ENCODE measurements around the gene CCNI2. TPM values are rescaled to one million over a fixed set of nuclear protein-coding genes. Genes with fewer than 3 reads are reported as not detected.

The CCNI2 gene
- total RNA-seq (2014; rRNA removed; shearing (Covaris generic)), result 7.3 and 8.8 TPM in 2 replicates

DNA sequence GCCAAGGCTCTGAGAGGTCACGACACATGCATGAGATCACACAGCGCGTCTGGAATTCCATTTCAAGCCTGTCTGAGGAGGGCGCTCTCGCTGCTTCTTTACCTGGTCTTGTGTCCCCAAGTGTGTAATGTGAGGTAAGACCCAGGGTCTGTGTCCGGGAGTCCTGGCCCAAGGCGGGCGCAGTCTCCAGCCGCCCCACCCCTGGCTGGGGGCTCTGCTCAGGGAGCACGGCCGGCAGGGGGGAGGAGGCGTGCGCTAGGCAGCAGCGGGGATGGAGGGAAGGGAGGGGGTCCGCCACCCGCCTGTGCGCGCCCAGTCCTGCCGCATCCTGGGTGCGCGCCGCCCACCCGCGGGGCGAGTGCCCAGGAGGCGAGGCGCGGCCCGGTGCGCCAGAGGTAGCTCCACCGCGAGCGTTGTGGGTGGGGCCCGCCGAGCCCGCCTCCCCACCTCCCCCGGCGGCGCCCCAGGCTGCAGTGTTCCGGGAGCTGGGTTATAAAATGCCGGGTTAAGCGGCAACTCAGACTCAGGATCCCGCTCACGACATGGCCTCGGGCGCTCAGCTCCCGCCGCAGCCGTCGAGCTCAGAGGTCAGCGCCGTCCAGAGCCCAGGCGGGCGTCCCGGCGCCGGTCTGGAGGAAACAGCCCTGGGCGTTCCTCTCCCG is at the start of gene CCNI2:
Gene CCNI2 (plus strand): TSS at position 473 of the 662 bp plus-strand sequence. CDS start 70 bp downstream, at position 543.
- DNase-seq (ENCODE audit: low spot score), result peak; percentile 80

DNA sequence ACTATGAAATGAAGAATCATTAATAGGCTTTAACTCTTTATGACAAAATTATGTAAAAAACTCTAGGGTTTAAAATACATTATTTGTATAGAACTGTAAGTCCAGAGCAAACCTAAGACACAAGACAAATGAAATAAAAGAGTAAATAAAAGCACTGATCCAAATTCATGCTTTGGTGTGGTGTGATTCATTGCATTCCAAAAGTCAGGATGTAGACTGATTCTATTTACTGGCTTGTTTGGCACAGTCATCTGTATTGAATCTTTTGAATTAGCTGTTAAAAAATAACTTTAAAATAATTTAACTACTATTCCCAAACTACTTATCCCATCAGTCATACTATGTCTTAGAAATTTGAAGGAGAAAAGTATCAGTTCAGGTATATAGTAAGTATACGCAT is 42.4 kb upstream of the CCNI2 start:
- no peak for DNase-seq (ENCODE audit: low spot score)

DNA sequence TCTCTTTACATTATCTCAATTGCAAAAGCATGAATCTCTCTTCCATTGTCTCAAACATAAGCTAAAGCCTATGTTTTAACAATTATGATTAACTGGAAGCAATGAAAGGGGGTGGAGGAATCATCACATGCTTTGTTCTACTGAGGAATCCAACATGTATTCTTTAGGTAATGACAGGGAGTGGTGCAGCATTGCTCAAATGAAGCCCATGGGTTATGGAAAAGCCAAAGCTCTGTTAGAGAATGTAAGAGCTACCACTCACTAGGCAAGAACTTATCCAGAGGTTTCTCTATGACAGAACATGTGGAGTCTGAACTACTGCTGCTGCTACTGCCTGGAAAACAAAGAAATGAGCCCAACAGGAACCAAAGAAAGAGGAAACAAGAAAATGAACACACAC is 38.6 kb upstream of the CCNI2 start:
- DNase-seq (ENCODE audit: low spot score), result no peak

GRCh38 chr5:132714456-132715307 is 32.5 kb upstream of the CCNI2 start:
- DNase-seq (ENCODE audit: low spot score), result peak; percentile 28

- no peak for DNase-seq (ENCODE audit: low spot score)
These were observed 28.5 kb upstream of the CCNI2 start for GRCh38 chr5:132718544-132719312.

DNA sequence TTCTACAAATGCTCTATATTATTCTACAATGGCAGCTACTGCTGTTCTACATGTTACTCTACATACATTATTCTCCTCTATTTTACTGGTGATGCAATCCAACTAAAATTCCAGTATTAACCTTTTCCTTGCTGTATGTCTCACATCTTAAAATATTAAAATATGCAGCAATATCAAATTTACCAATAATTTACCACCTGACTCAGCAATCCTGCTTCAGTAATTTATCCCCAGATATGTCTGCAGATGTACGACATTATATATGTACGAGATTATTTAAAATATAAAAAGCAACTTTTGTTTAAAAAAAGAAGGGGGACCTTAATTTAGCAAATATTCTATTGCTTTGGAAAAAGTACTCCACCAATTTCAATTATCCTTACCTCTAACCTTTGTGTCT is 21.5 kb upstream of the CCNI2 start:
- no peak for DNase-seq (ENCODE audit: low spot score)

DNA sequence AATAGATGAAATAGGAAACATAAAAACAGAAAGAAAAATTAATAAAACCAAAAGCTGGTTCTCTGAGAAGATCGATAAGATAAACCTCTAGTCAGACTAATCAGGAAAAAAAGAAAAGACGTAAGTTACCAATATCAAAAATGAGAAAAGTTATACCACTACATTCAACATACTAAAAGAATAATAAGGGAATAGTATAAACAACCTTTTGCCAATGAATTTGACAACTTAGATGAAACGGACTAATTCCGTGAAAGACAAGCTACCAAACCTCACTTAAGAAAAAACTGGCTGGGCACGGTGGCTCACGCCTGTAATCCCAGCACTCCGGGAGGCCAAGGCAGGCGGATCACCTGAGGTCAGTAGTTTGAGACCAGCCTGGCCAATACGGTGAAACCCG is 17.3 kb upstream of the CCNI2 start:
- no peak for DNase-seq (ENCODE audit: low spot score)

DNA sequence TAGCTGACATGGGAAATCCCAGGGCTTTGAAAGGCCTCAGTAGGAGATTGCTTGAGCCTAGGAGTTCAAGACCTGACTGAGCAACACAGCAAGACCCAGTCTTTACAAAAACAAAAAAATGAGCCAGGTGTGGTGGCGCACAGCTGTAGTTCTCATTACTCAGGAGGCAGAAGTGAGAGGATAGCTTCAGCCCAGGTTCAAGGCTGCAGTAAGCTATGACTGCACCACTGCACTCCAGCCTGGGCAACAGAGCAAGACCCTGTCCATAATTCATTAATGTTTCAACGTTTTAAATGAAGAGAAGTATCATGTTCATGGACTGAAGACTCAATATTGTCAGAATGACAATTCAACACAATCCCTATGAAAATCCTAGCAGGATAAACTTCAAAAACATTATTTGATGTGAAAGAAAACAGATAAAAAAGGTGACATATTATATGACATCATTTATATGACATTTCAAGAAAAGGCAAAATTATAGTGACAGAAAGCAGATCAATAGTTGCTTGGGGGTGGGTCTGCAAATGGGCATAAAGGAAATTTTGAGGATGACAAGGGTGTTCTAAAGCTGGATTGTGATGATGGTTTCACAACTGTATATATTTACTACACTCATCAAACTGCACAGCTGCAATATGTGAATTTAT is 13.6 kb upstream of the CCNI2 start:
- no peak for DNase-seq (ENCODE audit: low spot score)

DNA sequence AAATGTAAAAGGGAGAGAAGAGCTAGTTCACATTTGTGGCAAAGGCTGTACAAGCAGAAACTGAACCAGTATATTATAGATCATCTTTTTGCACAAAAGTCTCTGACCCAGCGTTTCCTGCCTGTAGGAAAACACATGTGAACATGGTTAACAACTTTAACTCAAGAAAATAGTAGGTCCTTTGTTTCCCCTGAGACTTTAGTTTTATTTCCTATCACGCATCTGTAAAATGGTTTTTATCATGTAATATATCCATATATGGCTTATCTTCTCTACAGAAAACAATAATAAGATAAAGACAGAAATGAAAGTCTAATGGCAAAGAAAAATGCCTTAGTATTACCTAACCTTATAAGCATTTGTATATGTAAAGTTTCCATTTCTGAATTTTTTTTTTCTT is 12.5 kb upstream of the CCNI2 start:
- DNase-seq (ENCODE audit: low spot score), result no peak

DNA sequence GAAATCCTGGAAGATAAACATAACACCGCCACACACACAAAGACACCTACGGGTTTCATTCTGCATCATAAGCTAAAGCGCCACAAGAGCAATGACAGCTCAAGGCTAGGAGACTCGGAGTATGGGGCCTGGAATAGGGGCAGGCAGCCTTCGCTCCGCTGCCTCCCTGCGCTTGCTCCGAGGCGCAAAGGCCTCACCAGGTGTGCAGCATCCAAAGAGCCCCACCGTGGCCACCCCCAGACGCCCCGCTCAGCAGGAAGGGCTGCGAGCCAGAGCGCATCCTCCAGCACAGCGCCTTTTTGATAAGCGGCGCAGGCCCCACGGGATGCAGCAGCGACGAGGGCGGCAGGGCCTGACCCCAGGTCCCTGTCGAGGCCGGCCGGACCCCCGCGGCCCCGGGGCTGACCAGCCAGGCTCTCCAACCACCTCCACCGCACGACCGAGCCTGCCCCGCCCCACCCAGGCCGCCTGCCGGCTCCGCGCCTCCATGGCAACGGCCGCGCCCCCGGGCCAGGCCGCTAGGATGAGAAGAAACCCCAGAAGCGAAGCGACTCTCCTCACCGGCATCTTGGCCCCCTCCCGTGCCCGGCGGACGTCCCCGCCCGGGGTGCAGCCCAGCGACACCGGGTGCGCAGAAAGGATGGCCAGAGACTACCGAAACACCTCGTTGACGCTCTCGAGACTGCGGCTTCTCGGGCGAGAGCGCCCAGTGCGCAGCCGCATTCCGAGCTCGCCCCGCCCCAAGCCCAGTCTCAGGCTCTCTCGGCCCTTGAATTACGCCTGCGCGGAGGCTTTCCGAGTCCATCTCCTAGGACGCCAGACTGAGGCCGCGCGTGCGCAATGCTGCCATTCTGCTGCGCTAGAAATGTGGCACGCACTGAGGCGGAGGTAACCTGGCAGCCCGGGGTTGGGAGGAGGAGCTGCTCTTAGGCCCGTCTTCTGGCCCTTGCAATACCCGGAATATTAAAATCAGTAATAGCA is 10.1 kb upstream of the CCNI2 start, which contains the start of gene KIF3A:
Gene KIF3A (minus strand): TSS at position 694 of the 981 bp plus-strand sequence. CDS start 127 bp downstream, at position 567.
- peak; percentile 98 for DNase-seq (ENCODE audit: low spot score)

- DNase-seq (ENCODE audit: low spot score), result no peak
These were observed 9.1 kb upstream of the CCNI2 start for GRCh38 chr5:132737982-132738681.

GRCh38 chr5:132739232-132739631 is 8.0 kb upstream of the CCNI2 start:
- no peak for DNase-seq (ENCODE audit: low spot score)

- no peak for DNase-seq (ENCODE audit: low spot score)
These were observed 5.1 kb upstream of the CCNI2 start for GRCh38 chr5:132742158-132742557.

DNA sequence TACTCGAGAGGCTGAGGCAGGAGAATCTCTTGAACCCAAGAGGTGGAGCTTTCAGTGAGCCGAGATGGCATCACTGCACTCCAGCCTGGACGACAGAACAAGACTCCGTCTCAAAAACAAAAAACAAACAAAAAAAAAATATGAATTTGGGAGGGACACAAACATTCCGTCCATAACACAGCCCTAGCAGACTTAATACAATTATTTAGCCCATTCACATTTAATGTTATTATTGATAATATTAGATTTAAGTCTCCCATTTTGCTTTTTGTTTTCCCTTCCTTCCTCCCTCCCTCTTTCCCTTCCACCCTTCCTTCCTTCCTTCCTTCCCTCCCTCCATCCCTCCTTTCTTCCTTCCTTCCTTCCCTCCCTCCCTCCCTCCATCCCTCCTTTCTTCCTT is 4.6 kb upstream of the CCNI2 start:
- DNase-seq (ENCODE audit: low spot score), result no peak

DNA sequence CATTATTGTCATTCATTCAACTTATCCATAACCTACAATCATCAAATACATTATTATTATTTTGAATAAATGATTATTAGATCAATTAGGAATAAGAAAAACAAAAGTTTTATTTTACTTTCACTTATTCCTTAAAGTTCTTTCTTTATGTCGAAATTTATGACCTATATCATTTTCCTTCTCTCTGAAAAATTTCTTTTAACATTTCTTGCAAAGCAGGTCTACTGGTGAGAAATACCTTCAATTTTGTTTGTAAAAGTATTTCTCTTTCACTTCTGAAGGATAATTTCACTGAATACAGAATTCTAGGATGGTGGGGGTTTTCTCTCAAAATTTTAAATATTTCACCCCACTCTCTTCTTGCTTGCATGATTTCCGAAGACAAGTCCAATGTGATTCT is 2.6 kb upstream of the CCNI2 start:
- no peak for DNase-seq (ENCODE audit: low spot score)

DNA sequence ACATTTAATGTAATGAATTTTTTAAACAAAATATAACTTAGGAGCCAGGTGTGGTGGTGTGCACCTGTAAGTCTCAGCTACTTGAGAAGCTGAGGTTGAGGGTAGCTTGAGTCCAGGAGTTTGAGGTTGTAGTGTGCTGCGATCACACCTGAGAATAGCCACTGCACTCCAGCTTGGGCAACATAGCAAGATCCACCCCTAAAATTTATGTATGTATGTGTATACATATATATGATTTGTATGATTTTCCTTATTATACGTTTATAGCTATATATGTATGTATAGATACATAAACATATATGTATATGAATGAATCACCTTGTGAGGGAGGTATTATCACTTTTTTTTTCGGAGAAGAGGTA is 653 bp upstream of the CCNI2 start:
- no peak for DNase-seq (ENCODE audit: low spot score)

DNA sequence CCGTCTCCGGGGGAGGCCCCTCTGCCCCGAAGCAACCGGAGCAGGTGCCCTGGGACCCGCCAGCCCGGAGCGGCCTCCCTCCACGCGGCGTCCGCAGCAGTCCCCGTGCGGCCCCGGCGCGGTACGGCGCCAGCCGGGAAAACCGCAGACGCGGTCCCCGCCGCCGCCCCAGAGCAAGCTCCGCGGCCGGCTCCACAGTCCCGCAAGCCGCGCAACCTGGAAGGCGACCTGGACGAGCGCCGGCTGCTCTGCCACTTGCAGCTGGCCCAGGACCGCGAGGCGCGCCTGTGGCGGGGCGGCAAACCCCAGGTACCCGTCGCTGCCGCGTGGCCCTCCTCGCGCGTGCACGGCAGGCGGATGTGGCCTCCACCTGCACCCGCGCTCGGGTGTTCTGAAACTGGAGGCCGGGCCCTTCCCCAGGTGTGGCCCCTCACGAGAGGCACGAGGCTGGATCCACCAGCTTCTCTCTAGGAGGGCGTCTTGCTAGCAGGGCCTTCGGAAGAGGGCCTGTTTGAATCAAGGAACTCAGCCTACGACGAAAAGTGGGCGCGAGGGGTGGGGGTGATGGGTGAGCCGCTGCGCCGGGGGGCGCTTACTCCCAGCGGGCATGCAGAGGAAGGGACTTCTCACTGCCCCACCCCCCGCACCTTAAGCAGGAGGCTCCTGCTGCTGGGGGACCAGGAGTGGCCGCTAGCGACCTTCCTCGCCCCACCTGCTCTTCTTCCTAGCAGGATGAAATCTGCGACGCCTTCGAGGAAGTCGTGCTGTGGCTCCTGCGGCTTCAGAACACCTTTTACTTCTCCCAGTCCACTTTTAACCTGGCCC is 602 bp downstream of the CCNI2 start:
- DNase-seq (ENCODE audit: low spot score), result no peak

- no peak for DNase-seq (ENCODE audit: low spot score)
These were observed 1.3 kb downstream of the CCNI2 start for GRCh38 chr5:132748522-132749000.

DNA sequence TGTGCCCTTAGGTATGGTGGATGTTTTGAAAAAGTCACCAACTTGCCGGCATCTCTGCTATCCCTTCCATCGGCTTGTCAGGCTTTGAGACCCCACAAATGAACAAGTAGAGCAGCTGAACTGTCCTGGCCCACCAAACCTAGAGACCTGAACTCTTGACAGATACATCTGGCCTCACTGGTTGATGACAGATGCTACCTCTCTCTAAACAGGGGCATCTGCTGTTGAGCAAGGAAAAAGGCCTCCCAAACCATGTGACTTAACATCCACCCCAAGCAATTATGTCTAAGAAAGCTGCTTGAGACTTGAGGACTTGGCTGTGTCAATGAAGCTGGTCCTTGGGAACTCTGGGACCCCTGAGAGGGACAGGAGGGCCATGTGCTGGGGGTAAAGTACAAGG is 2.3 kb downstream of the CCNI2 start:
- DNase-seq (ENCODE audit: low spot score), result no peak
